Tracheal epithelial cell (primary cell): ENCODE results near the gene TUBGCP3. TPM values are rescaled to one million over a fixed set of nuclear protein-coding genes. Genes with fewer than 3 reads are reported as not detected.

Experiments
- total RNA-seq: library from RNA; depleted of rRNA; stranded (reverse); fragments of >200 nt; gene quantifications from 2 replicates; pipeline ENCODE4 v1.2.1, GENCODE V29; 2014

Gene TUBGCP3, protein sequence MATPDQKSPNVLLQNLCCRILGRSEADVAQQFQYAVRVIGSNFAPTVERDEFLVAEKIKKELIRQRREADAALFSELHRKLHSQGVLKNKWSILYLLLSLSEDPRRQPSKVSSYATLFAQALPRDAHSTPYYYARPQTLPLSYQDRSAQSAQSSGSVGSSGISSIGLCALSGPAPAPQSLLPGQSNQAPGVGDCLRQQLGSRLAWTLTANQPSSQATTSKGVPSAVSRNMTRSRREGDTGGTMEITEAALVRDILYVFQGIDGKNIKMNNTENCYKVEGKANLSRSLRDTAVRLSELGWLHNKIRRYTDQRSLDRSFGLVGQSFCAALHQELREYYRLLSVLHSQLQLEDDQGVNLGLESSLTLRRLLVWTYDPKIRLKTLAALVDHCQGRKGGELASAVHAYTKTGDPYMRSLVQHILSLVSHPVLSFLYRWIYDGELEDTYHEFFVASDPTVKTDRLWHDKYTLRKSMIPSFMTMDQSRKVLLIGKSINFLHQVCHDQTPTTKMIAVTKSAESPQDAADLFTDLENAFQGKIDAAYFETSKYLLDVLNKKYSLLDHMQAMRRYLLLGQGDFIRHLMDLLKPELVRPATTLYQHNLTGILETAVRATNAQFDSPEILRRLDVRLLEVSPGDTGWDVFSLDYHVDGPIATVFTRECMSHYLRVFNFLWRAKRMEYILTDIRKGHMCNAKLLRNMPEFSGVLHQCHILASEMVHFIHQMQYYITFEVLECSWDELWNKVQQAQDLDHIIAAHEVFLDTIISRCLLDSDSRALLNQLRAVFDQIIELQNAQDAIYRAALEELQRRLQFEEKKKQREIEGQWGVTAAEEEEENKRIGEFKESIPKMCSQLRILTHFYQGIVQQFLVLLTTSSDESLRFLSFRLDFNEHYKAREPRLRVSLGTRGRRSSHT
- total RNA-seq, result 11.6 and 14.5 TPM in 2 replicates

DNA sequence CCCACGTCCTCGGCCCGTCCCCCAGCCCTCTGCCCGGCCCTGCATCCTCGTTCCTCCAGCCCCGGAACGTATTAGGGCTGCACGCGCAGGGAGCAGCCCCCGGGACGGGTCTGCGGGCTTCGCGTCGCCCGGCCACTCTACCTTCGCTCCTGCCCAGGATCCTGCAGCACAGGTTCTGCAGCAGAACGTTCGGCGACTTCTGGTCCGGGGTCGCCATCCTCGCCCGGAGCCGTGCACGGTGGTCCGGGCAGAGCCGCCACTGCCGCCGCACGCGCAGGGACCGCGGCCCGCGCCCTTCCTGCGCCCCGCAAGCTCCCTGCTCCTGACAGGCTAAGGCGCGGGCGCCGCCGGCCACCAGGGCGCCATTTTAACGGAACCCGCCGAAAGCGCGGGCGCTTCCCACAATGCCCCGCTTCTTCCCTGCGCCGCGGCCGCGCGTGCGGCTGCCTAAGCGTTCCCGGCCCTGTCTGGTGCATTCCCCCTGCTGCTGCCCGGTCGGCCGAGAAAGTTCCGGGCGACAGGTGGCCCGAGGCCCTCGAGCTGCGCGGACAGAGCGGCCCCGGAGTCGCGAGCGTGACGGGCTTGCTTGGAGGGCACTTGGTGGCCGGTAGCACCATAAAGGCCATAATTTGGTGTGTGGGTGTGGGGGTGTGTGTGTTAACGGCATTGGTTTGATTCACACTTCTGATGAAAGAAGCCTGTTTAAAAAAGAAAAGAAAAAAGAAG lies at the start of gene TUBGCP3:
TSS of gene TUBGCP3 (minus strand) at position 390 of the 726 bp plus-strand sequence. CDS start at position 217, 173 bp downstream.

Other genes with a start within 250 kb of the TUBGCP3 start
- gene SPACA7, start 211.8 kb downstream of the TUBGCP3 start, total RNA-seq, result not detected in 2 replicates
- 4.3 and 9.2 TPM in 2 replicates for gene ATP11A, start 101.9 kb upstream of the TUBGCP3 start, total RNA-seq